ENCODE results near the gene RAB36.

DNA sequence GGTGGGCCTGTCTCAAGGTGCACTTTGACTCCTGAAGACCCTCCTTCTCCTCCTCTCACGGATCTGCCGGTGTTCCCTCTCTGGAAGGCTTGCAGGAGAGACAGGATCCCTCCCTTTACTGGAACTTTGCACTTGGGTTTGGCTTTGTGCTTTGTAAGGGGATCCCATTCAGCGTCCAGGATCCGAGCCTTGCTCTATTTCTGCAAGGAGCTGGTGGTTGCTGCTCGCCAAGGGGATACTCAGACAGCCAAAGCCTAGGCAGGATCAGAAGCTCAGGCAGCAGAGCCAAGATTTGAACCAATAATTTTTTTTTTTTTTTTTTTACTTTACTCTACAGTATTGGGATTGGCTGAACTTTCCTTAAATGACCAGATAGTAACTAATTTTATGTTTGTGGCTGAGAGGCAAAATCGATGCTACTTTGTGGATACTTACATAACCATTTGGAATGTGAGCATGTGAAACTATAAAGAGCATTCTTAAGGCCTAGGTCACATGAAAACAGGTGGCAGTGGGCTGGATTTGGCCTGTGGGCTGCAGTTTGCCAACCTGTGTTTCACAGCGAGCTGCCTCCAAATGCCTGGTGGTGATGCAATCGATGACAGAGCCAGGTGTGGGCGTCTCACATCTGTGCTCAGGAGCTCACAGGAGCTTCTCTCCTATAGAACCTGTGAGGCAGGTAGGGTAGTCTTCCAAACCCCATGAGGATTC, 60.2 kb downstream of the RAB36 start:
- TF ChIP-seq, protein P1, sequence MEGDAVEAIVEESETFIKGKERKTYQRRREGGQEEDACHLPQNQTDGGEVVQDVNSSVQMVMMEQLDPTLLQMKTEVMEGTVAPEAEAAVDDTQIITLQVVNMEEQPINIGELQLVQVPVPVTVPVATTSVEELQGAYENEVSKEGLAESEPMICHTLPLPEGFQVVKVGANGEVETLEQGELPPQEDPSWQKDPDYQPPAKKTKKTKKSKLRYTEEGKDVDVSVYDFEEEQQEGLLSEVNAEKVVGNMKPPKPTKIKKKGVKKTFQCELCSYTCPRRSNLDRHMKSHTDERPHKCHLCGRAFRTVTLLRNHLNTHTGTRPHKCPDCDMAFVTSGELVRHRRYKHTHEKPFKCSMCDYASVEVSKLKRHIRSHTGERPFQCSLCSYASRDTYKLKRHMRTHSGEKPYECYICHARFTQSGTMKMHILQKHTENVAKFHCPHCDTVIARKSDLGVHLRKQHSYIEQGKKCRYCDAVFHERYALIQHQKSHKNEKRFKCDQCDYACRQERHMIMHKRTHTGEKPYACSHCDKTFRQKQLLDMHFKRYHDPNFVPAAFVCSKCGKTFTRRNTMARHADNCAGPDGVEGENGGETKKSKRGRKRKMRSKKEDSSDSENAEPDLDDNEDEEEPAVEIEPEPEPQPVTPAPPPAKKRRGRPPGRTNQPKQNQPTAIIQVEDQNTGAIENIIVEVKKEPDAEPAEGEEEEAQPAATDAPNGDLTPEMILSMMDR (conservative IDR thresholded peaks at IDR 0.05; ENCODE audit: low read length), result no peak
- TF ChIP-seq EZH2phosphoT487 (IDR thresholded peaks at IDR 0.05; ENCODE audit: borderline replicate concordance, low read depth, low read length), result no peak
